HCT116 (cell line): ENCODE data around the gene PISD. TPM values are rescaled to one million over a fixed set of nuclear protein-coding genes. Genes with fewer than 3 reads are reported as not detected.

Experiments used
- ATAC-seq: fragments of 200-7000 bp; cut with Tn5 transposase; 2 replicates; pipeline ENCODE4 v1.9.1; 2020; ENCODE audit warnings: mild to moderate bottlenecking, moderate library complexity
- BruUV-seq: library from RNA; stranded (reverse); fragments of 400-500 nt; replicated peaks from 2 replicates; lab custom pipeline; 2021; lab: Mats Ljungman, UMichigan
- CTCF ChIA-PET: fragments of 300-600 bp; sonication (Branson Sonifier 250); formaldehyde crosslinking; loops from one replicate; lab custom pipeline; 2021; ENCODE audit warnings: antibody characterized with exemption; lab: Charles Lee
- POLR2A ChIA-PET: fragments of 300-600, 350-600 bp; sonication (Branson Sonifier 250); formaldehyde crosslinking; loops from one replicate; lab custom pipeline; 2021; ENCODE audit warnings: antibody characterized with exemption; lab: Charles Lee
- RAD21 ChIA-PET, 2 experiments: fragments of 300-600 bp; sonication (Branson Sonifier 250); formaldehyde crosslinking; loops; one replicate each; lab custom pipeline; 2023; ENCODE audit warnings: low total read pairs in 2 of 2; ENCODE audit not compliant: uncharacterized antibody in 2 of 2, unreplicated experiment in 2 of 2, low non-redundant PET in 1 of 2; lab: Charles Lee
- DNase-seq: peaks from one replicate; pipeline ENCODE4 v3.0.0-alpha.2; 2010; ENCODE audit warnings: low read depth, low spot score
- H2AFZ ChIP-seq: fragments of 200-600 bp; shearing (Covaris generic), sonication (generic); 2 replicates; pipeline ENCODE4 v1.6.1; 2017; ENCODE audit warnings: low read depth, mixed run types, mixed read lengths, antibody characterized with exemption, low read length; ENCODE audit not compliant: poor library complexity, severe bottlenecking
- H3K27ac ChIP-seq: 2 replicates; pipeline ENCODE4 v1.5.1; 2012; ENCODE audit warnings: low read depth, low read length
- H3K27me3 ChIP-seq: fragments of 200-600 bp; sonication (generic); 2 replicates; pipeline ENCODE4 v1.6.1; 2016; ENCODE audit warnings: mixed run types, low read length, mixed read lengths; ENCODE audit not compliant: insufficient read depth
- H3K36me3 ChIP-seq, 2 experiments: fragments of 200-500 bp in 1 of 2; fragments of 200-600 bp in 1 of 2; sonication (Bioruptor generic) in 1 of 2; sonication (generic) in 1 of 2; 2 replicates each; pipeline versions ENCODE4 v1.5.1 to v1.6.1; 2014 to 2016; ENCODE audit warnings: low read length in 2 of 2, inconsistent platforms in 1 of 2, mixed read lengths in 1 of 2, mixed run types in 1 of 2; ENCODE audit not compliant: insufficient read depth in 2 of 2, control insufficient read depth in 1 of 2
- H3K4me1 ChIP-seq, 2 experiments: fragments of 200-600 bp in 1 of 2; sonication (generic) in 1 of 2; 2 replicates each; pipeline versions ENCODE4 v1.5.1 to v1.6.1; 2012 to 2017; ENCODE audit warnings: low read length in 2 of 2, inconsistent platforms in 1 of 2, mild to moderate bottlenecking in 1 of 2, mixed read lengths in 1 of 2, mixed run types in 1 of 2, moderate library complexity in 1 of 2; ENCODE audit not compliant: insufficient read depth in 2 of 2, control insufficient read depth in 1 of 2
- H3K4me2 ChIP-seq: fragments of 200-600 bp; sonication (generic); 2 replicates; pipeline ENCODE4 v1.6.1; 2017; ENCODE audit warnings: mixed run types, low read length, mixed read lengths
- H3K4me3 ChIP-seq, 2 experiments: fragments of 200-600 bp in 1 of 2; sonication (generic) in 1 of 2; replicated peaks in 1 of 2; 2 replicates each; pipeline ENCODE4 v1.5.1; 2011 to 2016; ENCODE audit warnings: low read length in 2 of 2, control low read depth in 1 of 2, low read depth in 1 of 2, mild to moderate bottlenecking in 1 of 2, mixed read lengths in 1 of 2, mixed run types in 1 of 2
- H3K79me2 ChIP-seq: fragments of 200-600 bp; sonication (generic); 2 replicates; pipeline ENCODE4 v1.6.1; 2017; ENCODE audit warnings: mild to moderate bottlenecking, mixed run types, low read length, moderate library complexity, mixed read lengths; ENCODE audit not compliant: insufficient read depth
- H3K9ac ChIP-seq: fragments of 200-600 bp; sonication (generic); 2 replicates; pipeline ENCODE4 v1.6.1; 2016; ENCODE audit warnings: low read length, mixed read lengths
- H3K9me2 ChIP-seq: fragments of 200-600 bp; sonication (generic), shearing (Covaris generic); 2 replicates; pipeline ENCODE4 v1.6.1; 2017; ENCODE audit warnings: mixed run types, mild to moderate bottlenecking, moderate library complexity; ENCODE audit not compliant: insufficient read depth
- H3K9me3 ChIP-seq, 2 experiments: fragments of 200-500 bp in 1 of 2; fragments of 200-600 bp in 1 of 2; sonication (Bioruptor generic) in 1 of 2; sonication (generic) in 1 of 2; 2 replicates each; pipeline ENCODE4 v1.6.1; 2014 to 2017; ENCODE audit warnings: low read length in 2 of 2, mixed read lengths in 2 of 2, inconsistent platforms in 1 of 2, low read depth in 1 of 2, mild to moderate bottlenecking in 1 of 2, mixed run types in 1 of 2, moderate library complexity in 1 of 2; ENCODE audit not compliant: control insufficient read depth in 1 of 2, insufficient read depth in 1 of 2
- H4K20me1 ChIP-seq: fragments of 200-600 bp; sonication (generic), shearing (Covaris generic); 2 replicates; pipeline ENCODE4 v1.6.1; 2017; ENCODE audit warnings: mixed run types, mild to moderate bottlenecking, moderate library complexity; ENCODE audit not compliant: insufficient read depth
- CBX3 ChIP-seq: IDR thresholded peaks from 2 replicates; pipeline ENCODE4 v1.6.1; 2012; ENCODE audit warnings: low read depth
- SRF ChIP-seq: IDR thresholded peaks from 2 replicates; pipeline ENCODE4 v1.6.1; 2012; ENCODE audit warnings: low read depth
- TCF7L2 ChIP-seq: IDR thresholded peaks from 2 replicates; pipeline ENCODE4 v1.7.0; 2011; ENCODE audit warnings: borderline replicate concordance, inconsistent platforms; ENCODE audit not compliant: insufficient read depth, insufficient read length; ENCODE audit errors: extremely low read depth
- intact Hi-C: fragments of 100-400 bp; cut with micrococcal nuclease; formaldehyde crosslinking; loops from 2 replicates; pipeline ENCODE4 v1.10.0; 2022
- total RNA-seq: library from RNA; stranded (reverse); gene quantifications from one replicate; pipeline ENCODE4 v1.2.1, GENCODE V29; 2021; ENCODE audit not compliant: unreplicated experiment
- TF ChIP-seq, protein P1 (sequence below), 3 experiments: fragments of 200-600 bp in 1 of 3; sonication (generic) in 1 of 3; IDR thresholded peaks in 2 of 3; conservative IDR thresholded peaks in 1 of 3; 2 replicates each; pipeline ENCODE4 v1.5.1; 2012 to 2017; ENCODE audit warnings: low read depth in 2 of 3, low read length in 2 of 3, antibody characterized with exemption in 1 of 3, borderline replicate concordance in 1 of 3, control low read depth in 1 of 3, mild to moderate bottlenecking in 1 of 3, mixed read lengths in 1 of 3, mixed run types in 1 of 3, moderate library complexity in 1 of 3; ENCODE audit not compliant: insufficient read depth in 1 of 3
- TF ChIP-seq, protein P2 (sequence below): IDR thresholded peaks from 2 replicates; pipeline ENCODE4 v1.6.1; 2011; ENCODE audit warnings: mild to moderate bottlenecking, low read length, moderate library complexity; ENCODE audit not compliant: insufficient replicate concordance; ENCODE audit errors: extremely low read depth

PISD gene
- total RNA-seq, 1 experiment from 2014 or later, result 47.1 TPM

DNA sequence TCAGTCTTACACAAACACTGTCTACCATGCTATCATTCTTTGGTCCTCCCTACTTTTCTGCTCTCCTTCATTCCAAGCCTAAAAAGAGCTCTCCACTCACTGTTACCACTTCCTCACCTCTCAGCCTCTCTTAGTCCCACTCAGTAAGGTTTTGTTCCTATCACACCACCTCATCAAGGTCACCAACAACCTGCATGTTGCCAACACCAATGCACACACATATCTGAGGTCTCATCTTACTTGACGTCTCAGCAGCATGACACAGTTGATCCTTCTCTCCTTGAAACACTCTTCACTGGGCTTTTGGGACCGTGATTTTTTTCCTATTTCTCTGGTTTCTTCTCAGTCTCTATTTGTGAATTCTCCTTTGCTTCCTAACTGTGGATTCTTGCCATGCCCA, 8.1 kb downstream of the PISD start:
- Histone ChIP-seq H3K9me3 (no peaks in the 10 kb centered on the region), H3K36me3 (peaks cover 0 to 4% of the 10 kb centered on the region in 2 experiments; a peak in 1 of 4 replicates), H3K27me3 (no peaks in the 10 kb centered on the region), H3K4me3 (no peak overlapping the region), H3K9me2 (no peaks in the 10 kb centered on the region), H3K4me2 (no peak overlapping the region), H3K4me1 (peaks cover 5 to 53% of the 10 kb centered on the region in 2 experiments), H3K27ac (no peak overlapping the region), H3K79me2 (peaks cover 97% of the 10 kb centered on the region), H3K9ac (no peak overlapping the region), H2AFZ (no peak overlapping the region), H4K20me1 (peaks cover 4% of the 10 kb centered on the region; the same call in 1 of the 2 replicates)
- DNase-seq (no peak), ATAC-seq (no peak)
- ChIA-PET CTCF (no interaction called here), RAD21 (no interaction called here), POLR2A (interaction anchor here (0.7 kb wide), 1 partner anchor 8 kb away, joined by 4 read pairs; the partner anchor contains the start of gene PISD)
- BruUV-seq, result no TSS peak
- TF ChIP-seq, protein P1, sequence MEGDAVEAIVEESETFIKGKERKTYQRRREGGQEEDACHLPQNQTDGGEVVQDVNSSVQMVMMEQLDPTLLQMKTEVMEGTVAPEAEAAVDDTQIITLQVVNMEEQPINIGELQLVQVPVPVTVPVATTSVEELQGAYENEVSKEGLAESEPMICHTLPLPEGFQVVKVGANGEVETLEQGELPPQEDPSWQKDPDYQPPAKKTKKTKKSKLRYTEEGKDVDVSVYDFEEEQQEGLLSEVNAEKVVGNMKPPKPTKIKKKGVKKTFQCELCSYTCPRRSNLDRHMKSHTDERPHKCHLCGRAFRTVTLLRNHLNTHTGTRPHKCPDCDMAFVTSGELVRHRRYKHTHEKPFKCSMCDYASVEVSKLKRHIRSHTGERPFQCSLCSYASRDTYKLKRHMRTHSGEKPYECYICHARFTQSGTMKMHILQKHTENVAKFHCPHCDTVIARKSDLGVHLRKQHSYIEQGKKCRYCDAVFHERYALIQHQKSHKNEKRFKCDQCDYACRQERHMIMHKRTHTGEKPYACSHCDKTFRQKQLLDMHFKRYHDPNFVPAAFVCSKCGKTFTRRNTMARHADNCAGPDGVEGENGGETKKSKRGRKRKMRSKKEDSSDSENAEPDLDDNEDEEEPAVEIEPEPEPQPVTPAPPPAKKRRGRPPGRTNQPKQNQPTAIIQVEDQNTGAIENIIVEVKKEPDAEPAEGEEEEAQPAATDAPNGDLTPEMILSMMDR (IDR thresholded peaks at IDR 0.05 in 2 of 3, conservative IDR thresholded peaks at IDR 0.05 in 1 of 3; ENCODE audit: borderline replicate concordance in 1 of 3, insufficient read depth in 1 of 3, low read depth in 2 of 3, low read length in 2 of 3), result no peak
- TF ChIP-seq CBX3 (no peak), TCF7L2 (no peak), SRF (no peak)
- TF ChIP-seq, protein P2, sequence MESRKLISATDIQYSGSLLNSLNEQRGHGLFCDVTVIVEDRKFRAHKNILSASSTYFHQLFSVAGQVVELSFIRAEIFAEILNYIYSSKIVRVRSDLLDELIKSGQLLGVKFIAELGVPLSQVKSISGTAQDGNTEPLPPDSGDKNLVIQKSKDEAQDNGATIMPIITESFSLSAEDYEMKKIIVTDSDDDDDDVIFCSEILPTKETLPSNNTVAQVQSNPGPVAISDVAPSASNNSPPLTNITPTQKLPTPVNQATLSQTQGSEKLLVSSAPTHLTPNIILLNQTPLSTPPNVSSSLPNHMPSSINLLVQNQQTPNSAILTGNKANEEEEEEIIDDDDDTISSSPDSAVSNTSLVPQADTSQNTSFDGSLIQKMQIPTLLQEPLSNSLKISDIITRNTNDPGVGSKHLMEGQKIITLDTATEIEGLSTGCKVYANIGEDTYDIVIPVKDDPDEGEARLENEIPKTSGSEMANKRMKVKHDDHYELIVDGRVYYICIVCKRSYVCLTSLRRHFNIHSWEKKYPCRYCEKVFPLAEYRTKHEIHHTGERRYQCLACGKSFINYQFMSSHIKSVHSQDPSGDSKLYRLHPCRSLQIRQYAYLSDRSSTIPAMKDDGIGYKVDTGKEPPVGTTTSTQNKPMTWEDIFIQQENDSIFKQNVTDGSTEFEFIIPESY, result no peak
- intact Hi-C loops, result no loop called here
